ENCODE measurements around the gene MAD1L1.

DNA sequence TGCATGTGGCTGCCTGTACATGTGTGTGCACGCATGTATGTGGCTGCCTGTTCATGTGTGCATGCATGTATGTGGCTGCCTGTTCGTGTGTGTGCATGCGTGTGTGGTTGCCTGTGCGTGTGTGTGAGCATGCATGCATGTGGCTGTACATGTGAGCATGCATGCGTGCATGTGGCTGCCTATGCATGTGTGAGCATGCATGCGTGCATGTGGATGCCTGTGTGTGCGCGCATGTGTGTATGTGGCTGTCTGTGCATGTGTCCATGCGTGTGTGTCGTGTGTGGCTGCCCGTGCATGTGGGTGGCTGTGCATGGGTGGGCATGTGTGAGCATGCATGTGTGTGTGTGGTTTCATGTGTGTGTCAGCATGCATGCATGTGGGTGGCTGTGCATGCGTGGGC lies 344.3 kb downstream of the MAD1L1 start:
- TF ChIP-seq, protein P1, sequence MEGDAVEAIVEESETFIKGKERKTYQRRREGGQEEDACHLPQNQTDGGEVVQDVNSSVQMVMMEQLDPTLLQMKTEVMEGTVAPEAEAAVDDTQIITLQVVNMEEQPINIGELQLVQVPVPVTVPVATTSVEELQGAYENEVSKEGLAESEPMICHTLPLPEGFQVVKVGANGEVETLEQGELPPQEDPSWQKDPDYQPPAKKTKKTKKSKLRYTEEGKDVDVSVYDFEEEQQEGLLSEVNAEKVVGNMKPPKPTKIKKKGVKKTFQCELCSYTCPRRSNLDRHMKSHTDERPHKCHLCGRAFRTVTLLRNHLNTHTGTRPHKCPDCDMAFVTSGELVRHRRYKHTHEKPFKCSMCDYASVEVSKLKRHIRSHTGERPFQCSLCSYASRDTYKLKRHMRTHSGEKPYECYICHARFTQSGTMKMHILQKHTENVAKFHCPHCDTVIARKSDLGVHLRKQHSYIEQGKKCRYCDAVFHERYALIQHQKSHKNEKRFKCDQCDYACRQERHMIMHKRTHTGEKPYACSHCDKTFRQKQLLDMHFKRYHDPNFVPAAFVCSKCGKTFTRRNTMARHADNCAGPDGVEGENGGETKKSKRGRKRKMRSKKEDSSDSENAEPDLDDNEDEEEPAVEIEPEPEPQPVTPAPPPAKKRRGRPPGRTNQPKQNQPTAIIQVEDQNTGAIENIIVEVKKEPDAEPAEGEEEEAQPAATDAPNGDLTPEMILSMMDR (IDR thresholded peaks at IDR 0.05) = no peak
- TF ChIP-seq POLR2A (IDR thresholded peaks at IDR 0.05) = no peak
- TF ChIP-seq EP300 (IDR thresholded peaks at IDR 0.05) = no peak
